CD8-positive, alpha-beta memory T cell (primary cell): ENCODE data around the gene C4BPA. TPM values are rescaled to one million over a fixed set of nuclear protein-coding genes. Genes with fewer than 3 reads are reported as not detected.

Source experiments
- CTCF ChIA-PET: fragments of 350-600 bp; sonication (Branson Sonifier 250); formaldehyde crosslinking; loops from one replicate; lab custom pipeline; 2021; ENCODE audit warnings: antibody characterized with exemption; lab: Charles Lee
- POLR2A ChIA-PET: fragments of 350-600 bp; sonication (Branson Sonifier 250); formaldehyde crosslinking; loops from one replicate; lab custom pipeline; 2021; ENCODE audit warnings: antibody characterized with exemption; lab: Charles Lee
- DNase-seq, 5 donors: peaks; one replicate each; pipeline versions ENCODE4 v3.0.0 to v3.0.0-alpha.2; 2020 to 2022; ENCODE audit warnings: mixed read lengths in 1 of 5
- H3K27ac ChIP-seq: one replicate; pipeline ENCODE4 v1.7.0; 2013; ENCODE audit warnings: low read depth, mild to moderate bottlenecking, low read length, moderate library complexity
- H3K27me3 ChIP-seq: 2 replicates; pipeline ENCODE4 v1.7.0; 2013; ENCODE audit warnings: low read length, mild to moderate bottlenecking; ENCODE audit not compliant: insufficient read depth, poor library complexity, severe bottlenecking
- H3K36me3 ChIP-seq: 2 replicates; pipeline ENCODE4 v1.7.0; 2013; ENCODE audit warnings: mild to moderate bottlenecking, low read length, moderate library complexity; ENCODE audit not compliant: insufficient read depth
- H3K4me1 ChIP-seq: 2 replicates; pipeline ENCODE4 v1.7.0; 2013; ENCODE audit warnings: mild to moderate bottlenecking, low read length, moderate library complexity; ENCODE audit not compliant: insufficient read depth
- H3K4me3 ChIP-seq: 2 replicates; pipeline ENCODE4 v1.7.0; 2013; ENCODE audit warnings: mild to moderate bottlenecking, low read length
- H3K9me3 ChIP-seq: 2 replicates; pipeline ENCODE4 v1.7.0; 2013; ENCODE audit warnings: mild to moderate bottlenecking, low read length
- H3K27ac Mint-ChIP-seq, 8 donors: one replicate each; pipeline ENCODE4 v1.8.0; 2020 to 2021; ENCODE audit warnings: mixed read lengths in 8 of 8, mild to moderate bottlenecking in 6 of 8, inconsistent platforms in 3 of 8, moderate library complexity in 3 of 8
- H3K27me3 Mint-ChIP-seq, 2 donors: one replicate each; pipeline ENCODE4 v1.8.0; 2020 to 2021; ENCODE audit warnings: mixed read lengths in 2 of 2, mild to moderate bottlenecking in 1 of 2, moderate library complexity in 1 of 2
- H3K36me3 Mint-ChIP-seq, 3 donors: one replicate each; pipeline ENCODE4 v1.8.0; 2020 to 2021; ENCODE audit warnings: mixed read lengths in 3 of 3, inconsistent platforms in 1 of 3, mild to moderate bottlenecking in 1 of 3
- H3K4me1 Mint-ChIP-seq, 3 donors: one replicate each; pipeline ENCODE4 v1.8.0; 2020 to 2021; ENCODE audit warnings: mixed read lengths in 3 of 3, inconsistent platforms in 1 of 3, mild to moderate bottlenecking in 1 of 3
- H3K4me3 Mint-ChIP-seq, 7 donors: one replicate each; pipeline ENCODE4 v1.8.0; 2020 to 2021; ENCODE audit warnings: mixed read lengths in 7 of 7, mild to moderate bottlenecking in 6 of 7, moderate library complexity in 4 of 7, inconsistent platforms in 2 of 7
- H3K9me3 Mint-ChIP-seq, 5 donors: one replicate each; pipeline ENCODE4 v1.8.0; 2020 to 2022; ENCODE audit warnings: mixed read lengths in 5 of 5, mild to moderate bottlenecking in 3 of 5, moderate library complexity in 2 of 5, inconsistent platforms in 1 of 5
- polyA plus RNA-seq: library from polyadenylated mRNA; unstranded; fragments of 300-500 nt; fragmentation: Illumina TruSeq; gene quantifications from one replicate; pipeline ENCODE4 v1.2.3, GENCODE V29; 2021
- total RNA-seq, 2 experiments: library from RNA; stranded (reverse); gene quantifications; one replicate each; pipeline ENCODE4 v1.2.3, GENCODE V29; 2021

C4BPA gene
- total and polyA plus RNA-seq, 3 experiments from 2014 or later: not detected

GRCh38 chr1:207129053-207129452, 25.0 kb downstream of the C4BPA start:
- Mint-ChIP-seq H3K4me3 (no peak overlapping the region), H3K27me3 (peaks cover 7 to 26% of the 10 kb centered on the region in 2 donors), H3K36me3 (peaks cover 0 to 7% (median 2%) of the 10 kb centered on the region in 3 donors), H3K4me1 (no peaks in the 10 kb centered on the region), H3K27ac (no peak overlapping the region), H3K9me3 (peaks cover 27 to 37% (median 36%) of the 10 kb centered on the region in 5 donors)
- Histone ChIP-seq H3K27ac (no peak overlapping the region), H3K4me3 (no peak overlapping the region), H3K4me1 (no peaks in the 10 kb centered on the region), H3K9me3 (peaks cover 16% of the 10 kb centered on the region), H3K27me3 (no peaks in the 10 kb centered on the region), H3K36me3 (no peaks in the 10 kb centered on the region)
- DNase-seq: no peak
- POLR2A ChIA-PET: no interaction called here
- CTCF ChIA-PET: no interaction called here

DNA sequence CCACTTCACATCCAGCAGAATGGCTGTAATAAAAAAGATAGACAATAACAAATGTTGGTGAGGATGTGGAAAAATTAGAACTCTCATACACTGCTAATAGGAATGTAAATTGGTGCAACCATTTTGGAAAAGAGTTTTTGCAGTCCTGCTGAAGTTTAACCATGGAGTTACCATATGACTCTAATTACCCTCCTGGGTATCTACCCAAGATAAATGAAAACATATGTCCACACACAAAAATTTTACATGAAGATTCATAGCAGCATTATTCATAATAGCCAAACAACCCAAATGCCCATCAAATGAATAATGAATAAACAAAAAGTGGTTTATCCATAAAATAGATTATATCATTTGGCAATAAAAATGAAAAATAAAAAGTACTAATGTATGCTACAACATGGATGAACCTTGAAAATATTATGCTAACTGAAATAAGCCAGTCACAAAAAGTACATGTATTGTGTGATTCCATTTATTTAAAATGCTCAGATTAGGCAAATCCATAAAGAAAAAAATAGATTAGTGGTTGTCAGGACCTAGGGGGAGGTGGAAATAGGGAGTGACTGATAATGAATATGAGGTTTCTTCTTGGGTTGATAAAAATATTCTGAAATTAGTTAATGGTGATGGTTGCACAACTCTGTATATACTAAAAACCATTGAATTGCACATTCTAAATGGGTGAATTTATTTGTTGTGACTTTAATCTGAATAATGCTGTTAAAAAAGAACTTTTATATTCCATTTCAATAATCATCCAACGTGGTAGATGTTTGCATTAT, 26.4 kb downstream of the C4BPA start:
- Mint-ChIP-seq H3K27me3 (peaks cover 6 to 20% of the 10 kb centered on the region in 2 donors), H3K4me1 (no peaks in the 10 kb centered on the region), H3K36me3 (peaks cover 0 to 3% (median 2%) of the 10 kb centered on the region in 3 donors), H3K27ac (no peak overlapping the region), H3K4me3 (no peak overlapping the region), H3K9me3 (peaks cover 27 to 36% (median 34%) of the 10 kb centered on the region in 5 donors)
- no peak overlapping the region for H3K4me3 ChIP-seq
- no peaks in the 10 kb centered on the region for H3K27me3 ChIP-seq
- CTCF ChIA-PET: no interaction called here
- no peaks in the 10 kb centered on the region for H3K4me1 ChIP-seq
- H3K9me3 ChIP-seq: peaks cover 16% of the 10 kb centered on the region
- H3K36me3 ChIP-seq: no peaks in the 10 kb centered on the region
- POLR2A ChIA-PET: no interaction called here
- no peak for DNase-seq
- no peak overlapping the region for H3K27ac ChIP-seq

DNA sequence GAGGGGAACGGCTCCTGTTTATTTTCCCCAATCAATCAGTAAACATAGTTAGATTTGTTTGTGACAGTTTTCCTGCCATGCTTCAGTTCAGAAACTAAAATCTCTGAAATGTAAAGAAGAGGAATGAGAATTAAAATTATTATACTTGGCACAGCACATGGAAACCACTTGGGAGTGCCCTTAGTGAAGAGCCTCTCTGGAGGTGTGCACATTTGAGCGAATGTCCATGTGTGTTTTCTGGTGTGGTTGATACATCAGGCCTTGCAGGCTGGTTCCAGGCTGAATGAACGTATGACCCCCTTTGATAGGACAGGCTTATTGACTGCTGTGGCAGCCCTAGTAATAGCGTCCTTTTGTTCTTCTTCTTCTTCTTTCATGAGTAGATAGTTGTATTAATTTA, 27.1 kb downstream of the C4BPA start:
- H3K4me3 ChIP-seq: no peak overlapping the region
- Mint-ChIP-seq H3K4me3 (no peak overlapping the region), H3K9me3 (peaks cover 27 to 33% (median 30%) of the 10 kb centered on the region in 5 donors), H3K27ac (no peak overlapping the region), H3K27me3 (peaks cover 3 to 16% of the 10 kb centered on the region in 2 donors), H3K36me3 (peaks cover 0 to 3% (median 2%) of the 10 kb centered on the region in 3 donors), H3K4me1 (no peaks in the 10 kb centered on the region)
- DNase-seq: no peak
- H3K9me3 ChIP-seq: peaks cover 16% of the 10 kb centered on the region
- H3K4me1 ChIP-seq: no peaks in the 10 kb centered on the region
- POLR2A ChIA-PET: no interaction called here
- H3K36me3 ChIP-seq: no peaks in the 10 kb centered on the region
- CTCF ChIA-PET: no interaction called here
- H3K27me3 ChIP-seq: no peaks in the 10 kb centered on the region
- H3K27ac ChIP-seq: no peak overlapping the region

GRCh38 chr1:207134581-207134980, 30.5 kb downstream of the C4BPA start:
- no peaks in the 10 kb centered on the region for H3K4me1 ChIP-seq
- peaks cover 3 to 20% of the 10 kb centered on the region in 2 donors for H3K27me3 Mint-ChIP-seq
- no peaks in the 10 kb centered on the region for H3K27me3 ChIP-seq
- no peaks in the 10 kb centered on the region for H3K36me3 ChIP-seq
- H3K36me3 Mint-ChIP-seq: peaks cover 0 to 3% (median 1%) of the 10 kb centered on the region in 3 donors
- ChIA-PET POLR2A (no interaction called here), CTCF (no interaction called here)
- H3K9me3 ChIP-seq: peaks cover 3% of the 10 kb centered on the region
- H3K9me3 Mint-ChIP-seq: peaks cover 7 to 15% (median 10%) of the 10 kb centered on the region in 5 donors
- no peak overlapping the region for H3K4me3 ChIP-seq
- DNase-seq: no peak
- H3K4me1 Mint-ChIP-seq: no peaks in the 10 kb centered on the region
- H3K27ac Mint-ChIP-seq: no peak overlapping the region
- H3K27ac ChIP-seq: no peak overlapping the region
- no peak overlapping the region for H3K4me3 Mint-ChIP-seq

GRCh38 chr1:207139616-207140015, 35.6 kb downstream of the C4BPA start:
- Mint-ChIP-seq H3K9me3 (no peaks in the 10 kb centered on the region), H3K27ac (no peak overlapping the region), H3K4me1 (no peaks in the 10 kb centered on the region), H3K27me3 (peaks cover 10 to 22% of the 10 kb centered on the region in 2 donors), H3K4me3 (no peak overlapping the region), H3K36me3 (peaks cover 0 to 1% (median 0%) of the 10 kb centered on the region in 3 donors)
- POLR2A ChIA-PET: no interaction called here
- no peaks in the 10 kb centered on the region for H3K4me1 ChIP-seq
- H3K27ac ChIP-seq: no peak overlapping the region
- no peaks in the 10 kb centered on the region for H3K36me3 ChIP-seq
- H3K27me3 ChIP-seq: no peaks in the 10 kb centered on the region
- H3K4me3 ChIP-seq: no peak overlapping the region
- no peaks in the 10 kb centered on the region for H3K9me3 ChIP-seq
- DNase-seq: no peak
- CTCF ChIA-PET: no interaction called here

- no peak overlapping the region for H3K4me3 ChIP-seq
- H3K36me3 ChIP-seq: no peaks in the 10 kb centered on the region
- DNase-seq: no peak
- CTCF ChIA-PET: no interaction called here
- H3K4me1 Mint-ChIP-seq: no peaks in the 10 kb centered on the region
- no peak overlapping the region for H3K27ac ChIP-seq
- H3K36me3 Mint-ChIP-seq: peaks cover 0 to 1% (median 0%) of the 10 kb centered on the region in 3 donors
- H3K9me3 ChIP-seq: no peaks in the 10 kb centered on the region
- no peaks in the 10 kb centered on the region for H3K9me3 Mint-ChIP-seq
- no peak overlapping the region for H3K27ac Mint-ChIP-seq
- H3K4me3 Mint-ChIP-seq: no peak overlapping the region
- peaks cover 12 to 22% of the 10 kb centered on the region in 2 donors for H3K27me3 Mint-ChIP-seq
- POLR2A ChIA-PET: no interaction called here
- no peaks in the 10 kb centered on the region for H3K4me1 ChIP-seq
- no peaks in the 10 kb centered on the region for H3K27me3 ChIP-seq
These were observed 36.5 kb downstream of the C4BPA start for GRCh38 chr1:207140536-207140935.

GRCh38 chr1:207145401-207146058, 41.5 kb downstream of the C4BPA start:
- Histone ChIP-seq H3K36me3 (no peaks in the 10 kb centered on the region), H3K4me1 (no peaks in the 10 kb centered on the region), H3K27ac (no peak overlapping the region), H3K4me3 (no peak overlapping the region), H3K9me3 (no peaks in the 10 kb centered on the region), H3K27me3 (no peaks in the 10 kb centered on the region)
- ChIA-PET POLR2A (no interaction called here), CTCF (no interaction called here)
- H3K4me3 Mint-ChIP-seq: no peak overlapping the region
- no peak for DNase-seq
- H3K4me1 Mint-ChIP-seq: no peaks in the 10 kb centered on the region
- H3K9me3 Mint-ChIP-seq: peaks cover 0 to 3% (median 0%) of the 10 kb centered on the region in 5 donors
- H3K36me3 Mint-ChIP-seq: peaks cover 0 to 3% (median 0%) of the 10 kb centered on the region in 3 donors
- H3K27me3 Mint-ChIP-seq: peaks cover 10 to 32% of the 10 kb centered on the region in 2 donors
- no peak overlapping the region for H3K27ac Mint-ChIP-seq

GRCh38 chr1:207151920-207152319, 47.9 kb downstream of the C4BPA start:
- H3K4me1 Mint-ChIP-seq: no peaks in the 10 kb centered on the region
- H3K27me3 ChIP-seq: no peaks in the 10 kb centered on the region
- H3K27ac Mint-ChIP-seq: no peak overlapping the region
- no peaks in the 10 kb centered on the region for H3K36me3 ChIP-seq
- peaks cover 0 to 24% (median 2%) of the 10 kb centered on the region in 3 donors for H3K36me3 Mint-ChIP-seq
- peaks cover 6 to 36% of the 10 kb centered on the region in 2 donors for H3K27me3 Mint-ChIP-seq
- ChIA-PET POLR2A (no interaction called here), CTCF (no interaction called here)
- H3K9me3 Mint-ChIP-seq: peaks cover 11 to 28% (median 21%) of the 10 kb centered on the region in 5 donors
- no peak overlapping the region for H3K4me3 ChIP-seq
- H3K4me3 Mint-ChIP-seq: no peak overlapping the region
- H3K9me3 ChIP-seq: no peaks in the 10 kb centered on the region
- DNase-seq: no peak
- no peak overlapping the region for H3K27ac ChIP-seq
- H3K4me1 ChIP-seq: no peaks in the 10 kb centered on the region
